Measurements from ENCODE around the gene VWA3A.

DNA sequence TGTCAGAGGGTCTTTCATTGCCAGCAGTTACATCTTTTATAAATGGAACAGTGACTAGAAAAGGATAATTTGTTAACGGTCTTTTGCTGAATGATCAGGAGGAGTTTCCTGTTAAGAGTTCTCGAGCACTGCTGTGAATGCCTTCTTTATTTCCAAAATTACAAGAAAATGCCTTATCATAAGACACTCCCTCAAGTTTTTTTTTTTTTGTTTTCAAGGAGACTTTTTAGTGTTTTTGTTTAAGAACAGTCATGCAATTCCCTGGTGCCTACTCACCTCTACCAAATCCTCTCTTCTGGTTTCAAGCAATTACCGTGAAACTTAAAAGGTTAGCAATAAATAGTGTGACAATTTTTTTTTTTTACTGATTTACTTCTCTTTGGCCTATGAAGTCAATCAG is 19.0 kb upstream of the VWA3A start:
- TF ChIP-seq CTCF (IDR thresholded peaks at IDR 0.05): no peak
- no peak for TF ChIP-seq POLR2AphosphoS5 (IDR thresholded peaks at IDR 0.05)

Measured in breast epithelium (tissue), 3 donors.